NOMO-1 (cell line): ENCODE results near the gene TIAM2.
"Not testable (repeated sequence)": the region's sequence is repeated elsewhere in the genome, so short reads cannot be mapped to it uniquely, and the experiment has no call there.

Experiments
- DNase-seq, 2 experiments: peaks; one replicate each; lab custom pipeline; 2025; ENCODE audit not compliant: unreplicated experiment in 2 of 2; lab: John Stamatoyannopoulos, UW

TIAM2 gene

GRCh38 chr6:155090166-155090565, 95.1 kb downstream of the TIAM2 start:
- no peak for DNase-seq

DNA sequence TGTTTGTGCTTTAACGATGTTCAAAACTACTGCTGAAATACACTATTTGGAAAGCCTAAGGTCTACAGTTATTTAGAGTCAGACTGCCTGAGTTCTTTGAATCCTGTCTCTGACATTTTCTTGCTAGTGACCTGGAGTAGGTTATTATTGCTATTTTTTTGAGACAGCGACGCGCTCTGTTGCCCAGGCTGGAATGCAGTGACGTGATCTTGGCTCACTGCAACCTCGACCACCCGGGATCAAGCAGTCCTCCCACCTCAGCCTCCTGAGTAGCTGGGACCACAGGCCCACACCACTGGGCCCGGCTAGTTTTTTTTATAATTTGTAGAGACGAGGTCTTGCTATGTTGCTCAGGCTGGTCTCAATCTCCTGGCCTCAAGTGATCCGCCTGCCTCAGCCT, 96.6 kb downstream of the TIAM2 start:
- no peak for DNase-seq

- DNase-seq, result no peak
Observed at GRCh38 chr6:155093430-155093829, 98.3 kb downstream of the TIAM2 start.

GRCh38 chr6:155100087-155100486, 105.0 kb downstream of the TIAM2 start:
- no peak for DNase-seq

GRCh38 chr6:155100591-155100990, 105.5 kb downstream of the TIAM2 start:
- no peak for DNase-seq

DNA sequence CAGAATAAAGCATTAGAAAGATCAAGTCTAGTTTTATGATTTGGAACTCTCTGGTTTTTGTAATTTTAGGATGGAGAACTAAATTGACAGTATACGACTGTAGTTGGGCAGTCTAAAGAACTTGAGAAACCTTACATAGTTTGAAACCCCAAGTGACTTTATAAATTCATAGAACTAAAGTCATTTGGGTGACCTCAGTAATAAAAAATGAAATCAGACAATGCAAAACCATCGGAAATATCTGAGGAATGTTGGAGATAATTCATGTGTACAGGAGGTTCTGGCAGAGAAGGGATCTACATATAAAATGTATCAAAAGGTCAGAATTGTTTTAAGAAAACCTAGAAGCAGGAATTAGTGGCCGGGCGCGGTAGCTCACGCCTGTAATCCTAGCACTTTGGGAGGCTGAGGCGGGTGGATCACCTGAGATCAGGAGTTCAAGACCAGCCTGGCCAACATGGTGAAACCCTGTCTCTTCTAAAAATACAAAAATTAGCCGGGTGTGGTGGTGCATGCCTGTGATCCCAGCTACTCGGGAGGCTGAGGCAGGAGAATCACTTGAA, 108.0 kb downstream of the TIAM2 start:
- not testable (repeated sequence) for DNase-seq

DNA sequence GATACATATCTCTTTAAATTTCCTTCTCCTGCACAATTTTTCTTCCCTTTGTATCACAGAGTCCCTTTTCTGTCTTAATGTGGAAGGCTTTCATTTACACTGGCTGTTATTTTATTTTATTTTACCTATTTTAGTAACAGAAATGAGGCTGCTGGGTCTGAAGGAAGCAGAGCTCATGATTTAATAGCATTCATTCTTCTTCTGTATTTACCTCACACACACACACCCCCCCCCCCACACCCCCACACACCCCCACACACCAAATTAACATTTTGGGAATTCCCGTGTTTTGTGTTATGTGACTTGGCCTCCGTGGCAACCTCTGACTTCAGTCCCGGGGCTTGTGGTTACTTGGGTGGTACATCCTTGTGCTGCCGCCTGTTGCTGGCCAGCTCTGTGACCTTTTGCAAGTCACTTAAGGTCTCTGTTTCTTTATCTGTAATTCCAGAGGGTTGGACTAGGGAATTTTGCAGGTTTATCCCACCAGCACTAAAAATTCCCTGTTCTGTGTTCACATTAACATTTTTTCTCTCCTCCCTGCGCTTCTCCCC, 108.8 kb downstream of the TIAM2 start:
- no peak for DNase-seq

DNA sequence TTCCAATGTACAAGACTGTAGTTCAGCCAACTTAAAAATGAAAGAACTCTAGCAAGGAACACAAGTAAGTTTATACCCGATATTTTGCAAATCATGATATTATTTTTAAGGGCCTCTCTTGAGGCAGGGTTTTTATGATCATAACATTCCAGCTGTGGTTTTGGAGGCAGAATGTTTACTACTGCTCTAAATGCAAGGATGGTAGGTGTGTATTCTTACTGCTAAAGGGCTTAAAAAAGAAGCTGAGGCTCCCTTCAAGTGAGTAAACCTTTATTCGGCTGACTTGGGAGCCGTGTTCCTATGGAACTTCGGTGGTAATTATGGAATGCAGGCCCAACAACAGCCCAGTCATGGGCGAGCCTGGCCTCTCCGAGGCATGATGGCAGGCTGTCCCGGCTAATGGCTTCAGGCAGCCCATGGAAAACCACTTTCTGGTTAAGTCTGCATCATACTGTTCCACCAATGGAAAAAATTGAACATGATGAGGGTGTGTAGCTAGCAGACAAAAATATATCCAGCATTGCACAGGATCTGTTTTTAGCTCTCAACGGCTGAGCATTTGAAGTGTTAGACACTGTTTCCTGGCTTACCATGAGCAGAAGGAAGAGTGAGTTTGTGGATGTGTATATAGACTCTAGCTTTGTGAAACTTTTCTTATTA, 111.5 kb downstream of the TIAM2 start:
- DNase-seq, result no peak

DNA sequence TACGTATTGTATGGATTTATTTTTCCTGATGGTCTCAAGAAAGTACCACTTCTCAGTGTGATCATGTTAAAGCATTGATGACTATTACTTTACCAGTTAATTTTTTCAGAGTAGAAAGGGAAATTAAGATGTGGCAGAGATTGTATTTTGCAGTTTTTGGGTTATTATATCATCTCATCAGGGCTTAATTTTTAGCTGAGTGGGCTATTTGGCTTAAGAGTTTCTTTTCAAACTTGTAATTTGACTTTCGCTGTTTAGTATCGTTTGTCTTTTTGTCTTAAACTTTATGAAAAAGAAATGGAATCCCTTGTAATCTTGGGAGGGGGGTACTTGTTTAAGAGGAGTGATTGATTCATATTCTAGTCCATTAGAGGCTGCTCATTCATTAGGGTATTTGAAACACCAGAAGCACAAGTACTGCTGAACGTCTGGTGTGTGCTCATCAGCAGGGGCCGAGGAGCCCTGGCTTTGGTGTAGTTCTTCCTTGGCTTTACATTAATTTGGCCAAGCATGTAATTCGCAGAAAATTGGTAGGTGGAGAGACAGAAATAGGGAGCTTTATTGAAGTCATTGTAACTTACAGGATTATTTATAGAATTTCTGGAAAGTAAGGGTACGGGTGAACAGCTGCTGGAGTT, 112.4 kb downstream of the TIAM2 start:
- no peak for DNase-seq

DNA sequence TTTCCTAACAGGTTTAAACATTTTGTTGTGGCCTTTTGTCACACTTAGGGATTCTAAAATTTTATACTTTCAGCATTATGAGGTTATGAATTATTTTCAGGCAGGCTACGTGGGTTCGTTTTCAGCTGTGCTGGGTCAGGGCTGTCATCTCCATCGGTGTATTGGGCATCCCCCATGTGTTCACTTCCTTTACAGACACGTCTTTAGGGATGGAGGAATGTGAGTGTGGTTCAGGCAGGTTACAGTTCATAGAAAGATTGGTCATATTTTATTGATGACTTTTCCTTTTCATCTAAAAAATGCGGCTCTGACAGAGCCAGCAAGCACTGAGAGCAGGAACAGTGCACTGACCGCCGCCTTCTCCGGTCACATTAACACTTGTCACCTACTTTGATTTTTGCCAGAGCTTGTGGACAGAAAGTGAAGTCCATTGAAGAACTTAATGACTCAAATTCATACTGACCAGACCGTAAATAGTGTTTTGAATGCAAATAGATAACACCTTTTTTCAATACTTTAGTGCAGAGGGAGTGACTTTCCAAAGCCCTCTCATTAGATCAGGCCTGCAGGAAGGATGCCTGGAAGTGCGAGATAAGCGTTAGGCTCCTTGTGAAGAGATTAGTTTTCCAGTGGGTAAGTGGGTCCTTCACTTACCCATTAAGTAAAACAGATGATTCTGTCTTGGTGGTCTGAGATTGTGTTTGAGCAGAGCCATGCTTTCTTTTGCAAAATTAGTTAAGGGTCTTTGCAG, 113.1 kb downstream of the TIAM2 start:
- DNase-seq, result no peak

DNA sequence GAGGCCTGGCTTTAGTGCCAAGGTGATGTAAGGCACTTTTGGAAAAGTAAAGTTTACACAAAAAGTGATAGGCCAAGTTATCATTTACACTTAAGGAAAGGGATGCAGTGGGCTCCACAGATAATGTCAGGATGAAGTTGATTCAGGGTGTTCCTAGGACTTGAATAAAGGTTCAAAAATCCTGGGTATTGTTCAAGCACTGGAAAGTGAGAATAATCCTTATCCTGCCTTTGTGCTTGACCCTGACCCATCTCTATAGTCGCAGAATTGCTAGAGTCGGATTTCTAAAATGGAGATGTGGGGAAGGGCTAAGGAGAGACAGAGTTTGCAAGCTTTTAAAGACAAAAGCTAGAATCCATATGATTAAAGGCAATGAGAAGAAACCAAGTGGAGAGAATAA, 115.6 kb downstream of the TIAM2 start:
- no peak for DNase-seq

DNA sequence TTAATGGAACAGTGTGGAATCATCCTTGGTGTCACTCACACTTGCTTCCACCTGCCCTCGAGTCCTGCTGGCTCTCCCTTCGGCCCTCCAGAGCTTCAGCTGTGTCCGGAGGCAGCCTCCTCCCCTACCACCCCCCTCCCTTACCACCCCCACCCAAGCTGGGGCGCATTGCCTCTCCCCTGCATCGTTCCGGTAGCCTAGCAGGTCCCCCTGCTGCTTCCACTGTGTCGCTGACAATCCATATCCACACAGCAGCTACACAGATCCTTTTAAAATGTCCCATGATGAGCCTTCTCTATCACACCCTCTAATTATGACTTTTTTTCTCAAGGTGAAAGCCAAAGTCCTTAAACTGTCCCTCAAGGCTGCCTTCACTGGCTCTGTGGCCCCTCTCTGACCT, 117.6 kb downstream of the TIAM2 start:
- DNase-seq, result no peak

GRCh38 chr6:155115893-155116570, 120.9 kb downstream of the TIAM2 start:
- DNase-seq, result no peak

DNA sequence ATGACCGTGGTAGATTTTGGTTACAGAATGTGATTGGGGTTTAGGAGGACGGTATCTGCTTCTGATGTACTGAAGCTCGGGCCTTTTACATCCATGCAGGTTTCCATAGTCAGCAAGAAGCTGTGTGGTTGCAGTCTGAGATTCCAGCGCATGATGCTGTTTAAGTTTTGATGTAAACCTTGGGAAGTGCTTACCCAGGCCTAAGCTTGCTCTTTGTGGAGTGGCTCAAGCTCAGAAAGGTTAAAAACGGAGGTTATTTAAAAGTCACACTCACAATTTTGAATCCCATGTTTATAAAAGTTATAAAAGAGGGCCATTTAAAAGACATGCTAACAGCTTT, 121.4 kb downstream of the TIAM2 start:
- DNase-seq, result no peak

DNA sequence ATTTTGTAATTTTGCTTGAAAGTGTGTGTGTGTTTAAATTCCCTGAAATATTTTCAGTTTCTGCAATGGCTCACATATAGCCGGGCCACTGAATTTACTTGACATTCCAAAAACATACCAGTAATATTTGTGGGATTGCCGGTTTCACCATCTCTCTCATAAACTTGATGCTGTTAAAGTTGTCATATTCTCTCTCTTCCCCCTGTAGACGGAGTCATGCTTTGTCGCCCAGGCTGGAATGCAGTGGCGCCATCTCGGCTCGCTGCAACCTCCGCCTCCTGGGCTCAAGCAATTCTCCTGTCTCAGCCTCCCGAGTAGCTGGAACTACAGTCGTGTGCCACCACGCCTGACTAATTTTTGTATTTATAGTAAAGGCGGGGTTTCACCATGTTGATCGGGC, 122.1 kb downstream of the TIAM2 start:
- no peak for DNase-seq

GRCh38 chr6:155117785-155118184, 122.7 kb downstream of the TIAM2 start:
- DNase-seq, result no peak

DNA sequence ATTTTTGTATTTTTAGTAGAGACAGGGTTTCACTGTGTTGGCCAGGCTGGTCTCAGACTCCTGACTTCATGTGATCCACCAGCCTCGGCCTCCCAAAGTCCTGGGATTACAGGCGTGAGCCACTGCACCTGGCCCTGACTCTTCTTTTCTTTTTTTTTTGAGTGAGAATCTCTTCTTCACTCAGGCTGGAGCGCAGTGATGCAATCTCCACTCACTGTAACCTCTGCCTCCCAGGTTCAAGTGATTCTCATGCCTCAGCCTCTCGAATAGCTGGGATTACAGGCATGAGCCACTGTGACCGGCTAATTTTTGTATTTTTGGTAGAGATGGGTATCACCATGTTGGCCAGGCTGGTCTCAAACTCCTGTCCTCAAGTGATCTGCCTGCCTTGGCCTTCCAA, 124.1 kb downstream of the TIAM2 start:
- not testable (repeated sequence) for DNase-seq

GRCh38 chr6:155120034-155120433, 124.9 kb downstream of the TIAM2 start:
- no peak for DNase-seq

- no peak for DNase-seq
Observed at GRCh38 chr6:155121294-155121693, 126.2 kb downstream of the TIAM2 start.

DNA sequence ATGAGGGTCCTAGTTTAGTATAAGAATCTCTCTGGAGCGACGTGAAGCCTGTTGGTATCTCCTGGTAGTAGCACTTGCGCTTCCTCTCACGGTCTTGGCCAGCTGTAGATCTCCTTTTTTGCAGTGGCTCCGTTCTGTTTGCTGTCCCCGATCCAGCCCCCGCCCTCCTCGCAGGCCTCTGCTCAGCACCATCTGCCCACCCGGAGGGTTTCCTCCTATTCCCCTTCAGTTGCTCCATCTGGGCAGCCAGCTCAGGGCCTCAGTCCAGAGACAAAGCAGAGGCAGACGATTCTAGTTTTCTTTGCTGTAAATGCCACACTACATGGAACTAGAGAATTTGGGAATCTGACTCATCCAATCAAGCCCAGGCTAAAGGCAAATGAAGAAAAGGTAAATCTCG, 126.6 kb downstream of the TIAM2 start:
- DNase-seq, result no peak
